ENCODE results near the gene DNPH1.

DNA sequence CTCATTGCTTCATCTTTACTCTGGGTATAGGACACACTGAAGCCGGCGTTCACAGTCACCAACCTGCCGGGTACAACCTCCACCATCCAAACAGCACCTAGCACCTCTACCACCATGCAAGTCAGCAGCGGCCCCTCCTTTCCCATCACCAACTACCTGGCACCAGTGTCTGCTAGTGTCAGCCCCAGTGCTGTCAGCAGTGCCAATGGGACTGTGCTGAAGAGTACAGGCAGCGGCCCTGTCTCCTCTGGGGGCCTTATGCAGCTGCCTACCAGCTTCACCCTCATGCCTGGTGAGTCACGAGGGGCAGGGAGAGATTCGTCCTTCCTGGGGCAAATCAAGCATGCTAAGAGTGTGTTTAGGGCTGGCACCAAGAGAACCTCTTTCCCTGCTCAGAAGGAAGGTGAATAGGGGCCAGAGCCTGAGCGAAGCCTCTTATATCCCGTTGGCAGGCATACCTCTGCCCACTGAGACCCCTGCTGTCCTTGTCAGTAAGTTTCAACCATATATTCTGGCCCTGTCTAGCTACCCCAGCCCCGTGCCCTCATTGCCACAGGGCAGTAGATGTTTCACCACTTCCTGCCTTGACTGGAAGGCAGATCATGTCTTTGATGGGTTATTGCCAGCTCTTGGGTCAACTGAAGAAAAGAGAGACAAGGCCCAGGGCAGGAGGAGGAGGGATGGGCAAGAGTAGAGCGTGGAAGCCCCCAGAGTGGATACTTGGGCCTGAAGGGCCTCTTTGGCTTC is 53.4 kb downstream of the DNPH1 start:
- TF ChIP-seq FOXM1 (IDR thresholded peaks at IDR 0.05; ENCODE audit: borderline replicate concordance, low read depth) (no peak), TCF12 (IDR thresholded peaks at IDR 0.05; ENCODE audit: low read depth) (no peak)
